Activated T-helper 1 cell treated with anti-CD3 and anti-CD28 coated beads, Interleukin-2, amount 50 U/mL, for 16 hours (primary cell): Measurements from ENCODE around the gene PPP1R11.
"Not testable (repeated sequence)": the region's sequence is repeated elsewhere in the genome, so short reads cannot be mapped to it uniquely, and the experiment has no call there.

Experiments used
- DNase-seq, 2 donors: peaks; one replicate each; pipeline ENCODE4 v3.0.0-alpha.2; 2020; ENCODE audit warnings: low read depth in 1 of 2, low spot score in 1 of 2

Gene PPP1R11

GRCh38 chr6:30066577-30067459, at the start of gene PPP1R11:
TSS of gene PPP1R11 (plus strand) at chr6:30067198. CDS start at chr6:30067411, 213 bp downstream.
- DNase-seq, result peak; percentile 96 to 98

GRCh38 chr6:30019819-30020218, 47.2 kb upstream of the PPP1R11 start:
- DNase-seq, result no peak

- DNase-seq, result no peak
Measured at GRCh38 chr6:30020626-30021025, 46.4 kb upstream of the PPP1R11 start.

GRCh38 chr6:30022189-30022588, 44.8 kb upstream of the PPP1R11 start:
- no peak for DNase-seq

- DNase-seq, result not testable (repeated sequence)
Measured at GRCh38 chr6:30022712-30023111, 44.3 kb upstream of the PPP1R11 start.

GRCh38 chr6:30025186-30025585, 41.8 kb upstream of the PPP1R11 start:
- DNase-seq, result no peak

- DNase-seq, result no peak
Measured at GRCh38 chr6:30029588-30029987, 37.4 kb upstream of the PPP1R11 start.

GRCh38 chr6:30031381-30031780, 35.6 kb upstream of the PPP1R11 start:
- no peak for DNase-seq

GRCh38 chr6:30033440-30033839, 33.6 kb upstream of the PPP1R11 start:
- not testable (repeated sequence) for DNase-seq

GRCh38 chr6:30035784-30036183, 31.2 kb upstream of the PPP1R11 start:
- no peak for DNase-seq

GRCh38 chr6:30037182-30037788, 29.7 kb upstream of the PPP1R11 start:
- no peak for DNase-seq

GRCh38 chr6:30041221-30041620, 25.8 kb upstream of the PPP1R11 start:
- DNase-seq, result no peak

- DNase-seq, result no peak
Measured at GRCh38 chr6:30041821-30042220, 25.2 kb upstream of the PPP1R11 start.

GRCh38 chr6:30042476-30042875, 24.5 kb upstream of the PPP1R11 start:
- DNase-seq, result no peak

GRCh38 chr6:30042914-30043313, 24.1 kb upstream of the PPP1R11 start:
- no peak for DNase-seq

- no peak for DNase-seq
Measured at GRCh38 chr6:30043744-30044143, 23.3 kb upstream of the PPP1R11 start.

- no peak for DNase-seq
Measured at GRCh38 chr6:30044630-30045029, 22.4 kb upstream of the PPP1R11 start.

- no peak for DNase-seq
Measured at GRCh38 chr6:30047220-30047619, 19.8 kb upstream of the PPP1R11 start.

GRCh38 chr6:30053682-30054081, 13.3 kb upstream of the PPP1R11 start:
- DNase-seq, result no peak

- DNase-seq, result no peak
Measured at GRCh38 chr6:30055513-30055912, 11.5 kb upstream of the PPP1R11 start.

- no peak for DNase-seq
Measured at GRCh38 chr6:30060606-30061091, 6.3 kb upstream of the PPP1R11 start.

- DNase-seq, result peak; percentile 64 to 74
Measured at GRCh38 chr6:30061092-30061857, 5.7 kb upstream of the PPP1R11 start, which contains the start of gene POLR1H. TSS of gene POLR1H (plus strand) at chr6:30061265. CDS start at chr6:30061525, 260 bp downstream.
